ENCODE measurements around the gene PRKCB. TPM values are rescaled to one million over a fixed set of nuclear protein-coding genes. Genes with fewer than 3 reads are reported as not detected.
"Not testable (repeated sequence)": the region's sequence is repeated elsewhere in the genome, so short reads cannot be mapped to it uniquely, and the experiment has no call there.

The PRKCB gene
- total and polyA plus RNA-seq, 2 donors from 2014 or later = 0.62 to 17.8 TPM

DNA sequence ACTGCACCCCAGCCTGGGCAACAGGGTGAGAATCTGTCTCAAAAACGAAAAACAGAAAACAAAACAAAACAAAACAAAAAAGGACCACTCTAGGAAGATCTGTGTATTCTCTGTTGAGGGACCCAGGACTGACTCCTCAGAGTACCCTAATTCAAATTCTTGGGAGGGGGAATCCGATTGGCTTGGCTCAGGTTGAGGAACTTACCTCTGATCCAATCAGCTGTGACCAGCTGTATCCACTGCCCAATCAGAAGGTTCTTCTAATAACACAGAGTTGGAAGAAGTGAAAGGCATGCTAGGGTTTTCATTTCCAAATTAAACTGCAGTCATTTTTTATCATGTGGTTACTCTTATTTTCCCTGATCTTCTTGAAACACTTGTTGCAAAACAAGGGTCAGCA, 314.5 kb downstream of the PRKCB start:
- FAIRE-seq (no peak), DNase-seq (no peak)
- no peaks in the 10 kb centered on the region for H3K27me3 ChIP-seq (ENCODE audit: control insufficient read depth, insufficient read depth, low read length)
- H3K9ac ChIP-seq (ENCODE audit: low read length in 3 of 3) = no peak overlapping the region
- TF ChIP-seq, protein P1, sequence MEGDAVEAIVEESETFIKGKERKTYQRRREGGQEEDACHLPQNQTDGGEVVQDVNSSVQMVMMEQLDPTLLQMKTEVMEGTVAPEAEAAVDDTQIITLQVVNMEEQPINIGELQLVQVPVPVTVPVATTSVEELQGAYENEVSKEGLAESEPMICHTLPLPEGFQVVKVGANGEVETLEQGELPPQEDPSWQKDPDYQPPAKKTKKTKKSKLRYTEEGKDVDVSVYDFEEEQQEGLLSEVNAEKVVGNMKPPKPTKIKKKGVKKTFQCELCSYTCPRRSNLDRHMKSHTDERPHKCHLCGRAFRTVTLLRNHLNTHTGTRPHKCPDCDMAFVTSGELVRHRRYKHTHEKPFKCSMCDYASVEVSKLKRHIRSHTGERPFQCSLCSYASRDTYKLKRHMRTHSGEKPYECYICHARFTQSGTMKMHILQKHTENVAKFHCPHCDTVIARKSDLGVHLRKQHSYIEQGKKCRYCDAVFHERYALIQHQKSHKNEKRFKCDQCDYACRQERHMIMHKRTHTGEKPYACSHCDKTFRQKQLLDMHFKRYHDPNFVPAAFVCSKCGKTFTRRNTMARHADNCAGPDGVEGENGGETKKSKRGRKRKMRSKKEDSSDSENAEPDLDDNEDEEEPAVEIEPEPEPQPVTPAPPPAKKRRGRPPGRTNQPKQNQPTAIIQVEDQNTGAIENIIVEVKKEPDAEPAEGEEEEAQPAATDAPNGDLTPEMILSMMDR (IDR thresholded peaks at IDR 0.05; ENCODE audit: borderline replicate concordance, extremely low read depth, insufficient read depth) = no peak
- H3K9me3 ChIP-seq (ENCODE audit: control insufficient read depth in 2 of 3, insufficient read depth in 1 of 3, low read length in 3 of 3) = no peaks in the 10 kb centered on the region
- H3K4me1 ChIP-seq (ENCODE audit: control insufficient read depth in 2 of 3, insufficient read depth in 2 of 3, low read depth in 1 of 3, low read length in 3 of 3) = no peaks in the 10 kb centered on the region
- intact Hi-C loops (cut with DNase I) = no loop called here
- H3K4me3 ChIP-seq (ENCODE audit: low read length in 3 of 3) = no peak overlapping the region
- H3K27ac ChIP-seq (ENCODE audit: low read depth in 2 of 2, low read length in 2 of 2) = no peak overlapping the region
- no peaks in the 10 kb centered on the region for H3K36me3 ChIP-seq (ENCODE audit: control insufficient read depth in 2 of 3, insufficient read depth in 3 of 3, low read length in 3 of 3)

DNA sequence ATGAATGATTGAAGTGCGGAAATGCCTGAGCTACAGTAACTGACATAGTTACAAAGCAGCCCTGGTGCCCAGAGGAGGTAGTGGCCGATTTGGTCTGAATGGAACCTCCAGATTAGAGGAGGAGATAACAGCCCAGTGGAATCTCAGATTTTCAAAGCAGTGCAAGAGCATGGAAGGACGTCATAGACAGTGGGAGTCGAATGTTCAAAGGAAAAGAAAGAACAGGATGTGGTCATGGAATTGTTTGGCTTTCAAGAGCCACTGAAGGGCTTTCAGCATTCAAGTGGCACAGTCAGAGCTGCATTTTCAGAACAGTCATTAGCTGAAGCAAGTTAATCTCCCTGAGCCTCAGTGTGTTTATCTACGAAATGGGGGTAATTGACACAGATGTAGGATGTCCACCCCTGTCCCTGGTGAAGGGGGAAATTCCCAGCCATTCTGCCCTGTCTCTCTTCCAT, 315.7 kb downstream of the PRKCB start:
- no peak for DNase-seq
- no peak overlapping the region for H3K9ac ChIP-seq (ENCODE audit: low read length in 3 of 3)
- no peak overlapping the region for H3K4me3 ChIP-seq (ENCODE audit: low read length in 3 of 3)
- H3K9me3 ChIP-seq (ENCODE audit: control insufficient read depth in 2 of 3, insufficient read depth in 1 of 3, low read length in 3 of 3) = no peaks in the 10 kb centered on the region
- H3K36me3 ChIP-seq (ENCODE audit: control insufficient read depth in 2 of 3, insufficient read depth in 3 of 3, low read length in 3 of 3) = no peaks in the 10 kb centered on the region
- H3K27me3 ChIP-seq (ENCODE audit: control insufficient read depth, insufficient read depth, low read length) = no peaks in the 10 kb centered on the region
- H3K4me1 ChIP-seq (ENCODE audit: control insufficient read depth in 2 of 3, insufficient read depth in 2 of 3, low read depth in 1 of 3, low read length in 3 of 3) = no peaks in the 10 kb centered on the region
- TF ChIP-seq, protein P1 (IDR thresholded peaks at IDR 0.05; ENCODE audit: borderline replicate concordance, extremely low read depth, insufficient read depth) = no peak
- no peak overlapping the region for H3K27ac ChIP-seq (ENCODE audit: low read depth in 2 of 2, low read length in 2 of 2)
- intact Hi-C loops (cut with DNase I) = no loop called here
- no peak for FAIRE-seq

DNA sequence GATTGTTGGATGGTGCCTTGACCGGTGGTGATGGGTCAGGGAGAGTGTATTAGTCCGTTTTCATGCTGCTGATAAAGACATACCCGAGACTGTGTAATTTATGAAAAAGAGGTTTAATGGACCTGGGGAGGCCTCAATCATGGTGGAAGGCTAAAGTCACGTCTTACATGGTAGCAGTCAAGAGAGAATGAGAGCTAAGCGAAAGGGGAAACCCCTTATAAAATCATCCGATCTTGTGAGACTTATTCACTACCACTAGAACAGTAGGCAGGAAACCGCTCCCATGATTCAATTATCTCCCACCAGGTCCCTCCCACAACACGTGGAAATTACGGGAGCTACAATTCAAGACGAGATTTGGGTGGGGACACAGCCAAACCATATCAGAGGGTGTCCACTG, 316.3 kb downstream of the PRKCB start:
- H3K9ac ChIP-seq (ENCODE audit: low read length in 3 of 3); H3K4me1 ChIP-seq (ENCODE audit: control insufficient read depth in 2 of 3, insufficient read depth in 2 of 3, low read depth in 1 of 3, low read length in 3 of 3); H3K4me3 ChIP-seq (ENCODE audit: low read length in 3 of 3); H3K27ac ChIP-seq (ENCODE audit: low read depth in 2 of 2, low read length in 2 of 2); FAIRE-seq; H3K27me3 ChIP-seq (ENCODE audit: control insufficient read depth, insufficient read depth, low read length); H3K36me3 ChIP-seq (ENCODE audit: control insufficient read depth in 2 of 3, insufficient read depth in 3 of 3, low read length in 3 of 3); DNase-seq; intact Hi-C loops (cut with DNase I); H3K9me3 ChIP-seq (ENCODE audit: control insufficient read depth in 2 of 3, insufficient read depth in 1 of 3, low read length in 3 of 3): not testable (repeated sequence)

DNA sequence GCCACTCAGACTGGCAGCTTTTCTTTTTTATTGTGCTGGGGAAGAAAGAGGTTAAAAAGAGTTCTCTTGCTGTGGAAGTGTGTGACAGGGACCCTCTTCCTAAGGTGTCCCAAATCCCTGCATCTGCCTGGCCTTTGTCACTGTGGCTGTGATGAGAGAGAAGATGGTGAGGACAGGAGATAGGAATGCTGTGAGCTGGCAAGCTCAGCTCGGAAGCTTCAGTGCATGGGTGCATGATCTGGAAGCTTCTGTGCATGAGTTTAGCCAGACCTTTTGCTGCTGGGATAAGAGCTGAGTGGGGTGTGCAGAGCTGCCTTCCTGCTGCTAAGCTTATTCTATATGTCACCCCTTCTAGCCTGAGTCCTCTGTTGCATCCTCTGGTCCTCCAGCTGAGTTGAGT, 317.0 kb downstream of the PRKCB start:
- no peak overlapping the region for H3K9ac ChIP-seq (ENCODE audit: low read length in 3 of 3)
- no peak for FAIRE-seq

More for the DNA sequence above, 317.0 kb downstream of the PRKCB start:
- Histone ChIP-seq H3K4me1 (ENCODE audit: control insufficient read depth in 2 of 3, insufficient read depth in 2 of 3, low read depth in 1 of 3, low read length in 3 of 3) (no peaks in the 10 kb centered on the region), H3K27ac (ENCODE audit: low read depth in 2 of 2, low read length in 2 of 2) (no peak overlapping the region), H3K36me3 (ENCODE audit: control insufficient read depth in 2 of 3, insufficient read depth in 3 of 3, low read length in 3 of 3) (no peaks in the 10 kb centered on the region), H3K9me3 (ENCODE audit: control insufficient read depth in 2 of 3, insufficient read depth in 1 of 3, low read length in 3 of 3) (no peaks in the 10 kb centered on the region), H3K27me3 (ENCODE audit: control insufficient read depth, insufficient read depth, low read length) (no peaks in the 10 kb centered on the region), H3K4me3 (ENCODE audit: low read length in 3 of 3) (no peak overlapping the region)
- intact Hi-C loops (cut with DNase I) = no loop called here
- TF ChIP-seq, protein P1 (IDR thresholded peaks at IDR 0.05; ENCODE audit: borderline replicate concordance, extremely low read depth, insufficient read depth) = no peak
- no peak for DNase-seq

Data from kidney (tissue), 14 donors.